ENCODE data around the gene RSPO4. TPM values are rescaled to one million over a fixed set of nuclear protein-coding genes. Genes with fewer than 3 reads are reported as not detected.

The RSPO4 gene
- polyA plus RNA-seq, 2 of the 4 experiments (the other 2 are of a cell fraction), result not detected

- no peak within 1 kb of the TSS for H3K4me3 ChIP-seq
- ATAC-seq, result peak in 1 of 2 experiments; percentile 26; a peak in 2 of 6 replicates
- ChIA-PET POLR2A (no interaction called here), CTCF (interaction anchor here (0.8 to 5.6 kb wide), 5 partner anchors 19 to 102 kb away, joined by 3 to 25 read pairs (median 4); no protein-coding TSS in a partner anchor)
- 55% methylated on average over 16 of the region's 18 CpGs for WGBS (ENCODE audit: missing lambda C conversion rate)
- H3K4me1 ChIP-seq, result peaks cover 2% of the 10 kb centered on the region; the same call in 2 of the 3 replicates
- H3K4me2 ChIP-seq, result no peak within 1 kb of the TSS
- no peaks in the 10 kb centered on the region for H3K9me3 ChIP-seq
- DNase-seq (ENCODE audit: low read depth in 1 of 2, low spot score in 1 of 2), result no peak
- TF ChIP-seq ZC3H11A (IDR thresholded peaks at IDR 0.05) (no peak), RARB (CRISPR knock-in tag; IDR thresholded peaks at IDR 0.05) (no peak), CEBPB (IDR thresholded peaks at IDR 0.05) (no peak)
- no peak for FAIRE-seq
- H3K27ac ChIP-seq, result no peak within 1 kb of the TSS
These were observed 85.8 kb downstream of the RSPO4 start, which contains the start of gene ANGPT4 for GRCh38 chr20:916125-916799. ANGPT4 (minus strand) TSS chr20:916334; CDS start chr20:916214, 120 bp downstream.

- POLR2A ChIA-PET, result no interaction called here
- ATAC-seq (no peak), DNase-seq (ENCODE audit: low read depth in 1 of 2, low spot score in 1 of 2) (no peak), FAIRE-seq (no peak)
- CTCF ChIA-PET, result interaction anchor here (0.6 to 5.6 kb wide), 7 partner anchors 11 to 589 kb away, joined by 3 to 25 read pairs (median 4); no protein-coding TSS in a partner anchor
- peaks cover 15% of the 10 kb centered on the region for H3K4me1 ChIP-seq
- no peak overlapping the region for H3K27ac ChIP-seq
- 47% methylated on average over 15 of the region's 15 CpGs for WGBS (ENCODE audit: missing lambda C conversion rate)
- TF ChIP-seq SREBF2 (IDR thresholded peaks at IDR 0.05) (no peak), HDAC2 (IDR thresholded peaks at IDR 0.05) (no peak), NPAS2 (CRISPR knock-in tag; IDR thresholded peaks at IDR 0.05; ENCODE audit: borderline replicate concordance) (no peak), SMC3 (IDR thresholded peaks at IDR 0.05) (no peak), HOXB5 (CRISPR knock-in tag; IDR thresholded peaks at IDR 0.05) (no peak), PHF8 (IDR thresholded peaks at IDR 0.05; ENCODE audit: borderline replicate concordance, low read depth) (no peak), PBX3 (IDR thresholded peaks at IDR 0.05) (no peak), NR3C1 (IDR thresholded peaks at IDR 0.05) (no peak)
- no peaks in the 10 kb centered on the region for H3K9me3 ChIP-seq
- no peak overlapping the region for H3K4me3 ChIP-seq
- H3K4me2 ChIP-seq, result no peak overlapping the region
These were observed 87.2 kb downstream of the RSPO4 start for GRCh38 chr20:914727-915498.

DNA sequence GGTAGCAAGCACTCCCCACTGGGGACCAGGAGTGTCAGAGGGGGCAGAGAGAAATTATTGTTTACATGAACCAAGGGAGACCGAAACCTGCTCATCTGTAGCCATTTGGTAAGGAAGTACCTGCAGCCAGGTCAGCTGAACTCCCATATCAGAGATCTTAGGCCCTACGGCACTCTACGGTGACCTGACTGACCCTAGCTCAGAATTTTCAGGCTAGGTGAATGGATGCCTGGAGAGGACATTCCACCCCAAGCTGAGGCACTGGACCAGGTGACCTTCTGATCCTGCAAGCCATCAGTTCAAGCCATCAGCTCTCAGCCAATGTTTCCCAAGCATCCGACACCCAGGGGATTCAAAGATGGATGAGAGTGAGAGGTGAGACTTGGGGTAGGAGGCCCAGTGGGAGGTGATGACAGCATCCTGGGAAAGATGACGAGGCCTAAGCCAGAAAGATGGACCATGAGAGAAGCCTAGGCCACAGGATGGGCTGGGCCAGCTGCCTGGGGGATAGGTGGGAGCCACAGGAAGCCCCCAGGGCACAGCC is 88.7 kb downstream of the RSPO4 start:
- ChIA-PET CTCF (interaction anchor here (1.5 to 5.6 kb wide), 3 partner anchors 42 to 98 kb away, joined by 4 to 25 read pairs (median 8); no protein-coding TSS in a partner anchor), POLR2A (no interaction called here)
- DNase-seq (ENCODE audit: low read depth in 1 of 2, low spot score in 1 of 2) (no peak), FAIRE-seq (no peak), ATAC-seq (no peak)
- 67% methylated on average over 5 of the region's 5 CpGs for WGBS (ENCODE audit: missing lambda C conversion rate)
- Histone ChIP-seq H3K9me3 (no peaks in the 10 kb centered on the region), H3K4me2 (no peak overlapping the region), H3K4me3 (no peak overlapping the region), H3K27ac (no peak overlapping the region), H3K4me1 (peaks cover 15% of the 10 kb centered on the region)
- no peak for TF ChIP-seq E2F6 (IDR thresholded peaks at IDR 0.05; ENCODE audit: borderline replicate concordance, low read depth)
- TF ChIP-seq HDAC2 (IDR thresholded peaks at IDR 0.05), result no peak
- no peak for TF ChIP-seq ZSCAN20 (CRISPR knock-in tag; IDR thresholded peaks at IDR 0.05)
- TF ChIP-seq GATA3 (IDR thresholded peaks at IDR 0.05; ENCODE audit: borderline replicate concordance), result no peak
- no peak for TF ChIP-seq FOSB (CRISPR knock-in tag; IDR thresholded peaks at IDR 0.05)
- TF ChIP-seq RFX5 (IDR thresholded peaks at IDR 0.05), result no peak
- TF ChIP-seq EP300 (IDR thresholded peaks at IDR 0.05), result no peak
- no peak for TF ChIP-seq RNF2 (IDR thresholded peaks at IDR 0.05; ENCODE audit: borderline replicate concordance, low read depth)
- no peak for TF ChIP-seq CHD2 (IDR thresholded peaks at IDR 0.05; ENCODE audit: low read length, partially characterized antibody)
- TF ChIP-seq RAD21 (conservative IDR thresholded peaks at IDR 0.05 in 1 of 2, IDR thresholded peaks at IDR 0.05 in 1 of 2), result no peak
- no peak for TF ChIP-seq MAZ (IDR thresholded peaks at IDR 0.05; ENCODE audit: borderline replicate concordance, low read depth, low read length)

Measured in A549 (cell line).